Right atrium auricular region (tissue), 2 donors: ENCODE results near the gene MTCH2. TPM values are rescaled to one million over a fixed set of nuclear protein-coding genes. Genes with fewer than 3 reads are reported as not detected.

Experiments
- DNase-seq: peaks from one replicate; pipeline ENCODE4 v3.0.0-alpha.2; 2019; ENCODE audit warnings: low spot score
- H3K27ac ChIP-seq, 2 donors: fragments of 200-600 bp; sonication (generic); 1 replicate in 1 of 2; 2 replicates in 1 of 2; pipeline ENCODE4 v1.5.1; 2016 to 2019
- H3K27me3 ChIP-seq, 2 donors: fragments of 200-600 bp; sonication (generic); one replicate each; pipeline versions ENCODE4 v1.5.1 to v1.6.0; 2017 to 2019
- H3K36me3 ChIP-seq: fragments of 200-600 bp; sonication (generic); one replicate; pipeline ENCODE4 v1.5.1; 2016
- H3K4me1 ChIP-seq, 2 donors: fragments of 200-600 bp; sonication (generic); one replicate each; pipeline versions ENCODE4 v1.5.1 to v1.6.0; 2017 to 2019
- H3K4me3 ChIP-seq, 2 donors: fragments of 200-600 bp; sonication (generic); 1 replicate in 1 of 2; 2 replicates in 1 of 2; pipeline ENCODE4 v1.5.1; 2017 to 2019; ENCODE audit warnings: mild to moderate bottlenecking in 1 of 2, moderate library complexity in 1 of 2
- H3K9me3 ChIP-seq, 2 donors: fragments of 200-600 bp; sonication (generic); one replicate each; pipeline ENCODE4 v1.5.1; 2019
- CTCF ChIP-seq, 2 donors: fragments of 200-600 bp; sonication (generic); IDR thresholded peaks; one replicate each; pipeline ENCODE4 v1.5.1; 2019; ENCODE audit warnings: antibody characterized with exemption in 2 of 2
- total RNA-seq, 2 donors: library from RNA; depleted of rRNA; stranded (reverse); fragments of >200 nt; gene quantifications; one replicate each; pipeline ENCODE4 v1.1.0, GENCODE V29; 2016

Gene MTCH2
- total RNA-seq, 2 donors from 2014 or later, result 40.9 to 52.4 TPM

GRCh38 chr11:47589584-47589976 is 52.8 kb downstream of the MTCH2 start:
- no peaks in the 10 kb centered on the region for H3K9me3 ChIP-seq
- H3K4me3 ChIP-seq, result peak overlapping the region; percentile 13 to 25
- TF ChIP-seq CTCF (IDR thresholded peaks at IDR 0.05), result no peak
- H3K36me3 ChIP-seq, result peaks cover 6% of the 10 kb centered on the region
- H3K27me3 ChIP-seq, result peaks cover 14 to 16% of the 10 kb centered on the region in 2 donors
- DNase-seq, result no peak
- no peak overlapping the region for H3K27ac ChIP-seq
- peaks cover 0 to 17% of the 10 kb centered on the region in 2 donors for H3K4me1 ChIP-seq

- TF ChIP-seq CTCF (IDR thresholded peaks at IDR 0.05), result no peak
- H3K36me3 ChIP-seq, result peaks cover 11% of the 10 kb centered on the region
- H3K27me3 ChIP-seq, result peaks cover 11 to 13% of the 10 kb centered on the region in 2 donors
- H3K27ac ChIP-seq, result no peak overlapping the region
- H3K9me3 ChIP-seq, result no peaks in the 10 kb centered on the region
- peak overlapping the region; percentile 13 to 25 for H3K4me3 ChIP-seq
- no peak for DNase-seq
- peaks cover 0 to 13% of the 10 kb centered on the region in 2 donors for H3K4me1 ChIP-seq
These were observed 53.2 kb downstream of the MTCH2 start for GRCh38 chr11:47589118-47589517.

- Histone ChIP-seq H3K4me1 (peaks cover 0 to 4% of the 10 kb centered on the region in 2 donors), H3K27ac (no peak overlapping the region), H3K36me3 (peaks cover 24% of the 10 kb centered on the region), H3K4me3 (no peak overlapping the region), H3K9me3 (no peaks in the 10 kb centered on the region), H3K27me3 (peaks cover 5 to 6% of the 10 kb centered on the region in 2 donors)
- no peak for DNase-seq
- TF ChIP-seq CTCF (IDR thresholded peaks at IDR 0.05), result no peak
These were observed 54.5 kb downstream of the MTCH2 start for GRCh38 chr11:47587723-47588326.

GRCh38 chr11:47587039-47587716 is 55.2 kb downstream of the MTCH2 start:
- H3K27ac ChIP-seq, result no peak overlapping the region
- no peak for DNase-seq
- no peaks in the 10 kb centered on the region for H3K9me3 ChIP-seq
- TF ChIP-seq CTCF (IDR thresholded peaks at IDR 0.05), result no peak
- peaks cover 0 to 4% of the 10 kb centered on the region in 2 donors for H3K4me1 ChIP-seq
- H3K36me3 ChIP-seq, result peaks cover 30% of the 10 kb centered on the region
- no peak overlapping the region for H3K4me3 ChIP-seq
- H3K27me3 ChIP-seq, result peaks cover 3 to 4% of the 10 kb centered on the region in 2 donors

GRCh38 chr11:47586098-47586855 is 56.1 kb downstream of the MTCH2 start, which contains the start of gene FAM180B:
TSS of gene FAM180B (plus strand) at chr11:47586678. CDS start at chr11:47586769, 91 bp downstream.
- no peak within 1 kb of the TSS for H3K4me3 ChIP-seq
- no peak within 1 kb of the TSS for H3K27ac ChIP-seq
- no peaks in the 10 kb centered on the region for H3K9me3 ChIP-seq
- H3K36me3 ChIP-seq, result peaks cover 39% of the 10 kb centered on the region
- DNase-seq, result no peak
- peaks cover 0 to 4% of the 10 kb centered on the region in 2 donors for H3K4me1 ChIP-seq
- TF ChIP-seq CTCF (IDR thresholded peaks at IDR 0.05), result no peak
- peaks cover 3 to 4% of the 10 kb centered on the region in 2 donors for H3K27me3 ChIP-seq
